Measurements from ENCODE around the gene SEPTIN6.

DNA sequence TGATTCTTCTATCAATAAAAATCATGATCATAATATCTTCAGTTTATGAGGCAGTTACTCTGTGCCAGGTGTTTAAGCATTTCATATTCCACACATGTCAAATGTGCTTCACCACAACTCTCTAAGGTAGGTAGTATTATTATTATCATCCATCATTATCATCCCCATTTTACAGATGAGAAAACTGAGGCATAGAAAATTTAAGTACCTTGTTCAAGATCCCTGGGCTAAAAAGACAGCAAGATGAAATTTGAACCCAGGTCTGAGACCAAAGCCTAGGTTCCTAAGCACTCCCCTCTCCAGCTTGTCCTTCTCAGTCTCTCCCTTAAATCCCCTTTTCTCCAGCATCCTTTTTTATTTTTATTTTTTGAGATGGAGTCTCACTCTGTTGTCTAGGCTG lies 33.4 kb downstream of the SEPTIN6 start:
- TF ChIP-seq POLR2A (IDR thresholded peaks at IDR 0.05) (no peak), EP300 (IDR thresholded peaks at IDR 0.05) (no peak)

Data from upper lobe of left lung (tissue), 4 donors.